Thoracic aorta (tissue), 2 donors: ENCODE results near the gene SP2. TPM values are rescaled to one million over a fixed set of nuclear protein-coding genes. Genes with fewer than 3 reads are reported as not detected.

ENCODE experiments used
- ATAC-seq: fragments of 150-250 bp; one replicate; pipeline ENCODE4 v1.8.0; 2017; ENCODE audit warnings: low read depth; ENCODE audit not compliant: insufficient number of reproducible peaks, low FRiP score
- DNase-seq: peaks from one replicate; pipeline ENCODE4 v3.0.0-alpha.2; 2020; ENCODE audit warnings: low spot score
- H3K27ac ChIP-seq, 2 donors: fragments of 200-600 bp; sonication (generic); 1 replicate in 1 of 2; 2 replicates in 1 of 2; pipeline ENCODE4 v1.5.1; 2016; ENCODE audit warnings: mild to moderate bottlenecking in 2 of 2, moderate library complexity in 2 of 2
- H3K27me3 ChIP-seq: fragments of 200-600 bp; sonication (generic); replicated peaks from 2 replicates; pipeline ENCODE4 v1.6.0; 2016; ENCODE audit warnings: mild to moderate bottlenecking; ENCODE audit not compliant: insufficient read depth
- H3K36me3 ChIP-seq: fragments of 200-600 bp; sonication (generic); one replicate; pipeline ENCODE4 v1.5.1; 2016
- H3K4me1 ChIP-seq, 2 donors: fragments of 200-600 bp; sonication (generic); 1 replicate in 1 of 2; 2 replicates in 1 of 2; pipeline versions ENCODE4 v1.5.1 to v1.6.0; 2016; ENCODE audit warnings: low read depth in 2 of 2, mild to moderate bottlenecking in 1 of 2; ENCODE audit not compliant: control insufficient read depth in 1 of 2
- H3K4me3 ChIP-seq: fragments of 200-600 bp; sonication (generic); 2 replicates; pipeline ENCODE4 v1.5.1; 2016; ENCODE audit warnings: mild to moderate bottlenecking
- H3K9me3 ChIP-seq: fragments of 200-600 bp; sonication (generic); 2 replicates; pipeline ENCODE4 v1.5.1; 2016
- CTCF ChIP-seq: fragments of 200-600 bp; sonication (generic); IDR thresholded peaks from one replicate; pipeline ENCODE4 v1.5.1; 2019; ENCODE audit warnings: antibody characterized with exemption
- total RNA-seq, 2 donors: library from RNA; depleted of rRNA; stranded (reverse); fragments of >200 nt; gene quantifications; one replicate each; pipeline versions ENCODE4 v1.1.0 to v1.2.3, GENCODE V29; 2016

The SP2 gene
- total RNA-seq, 2 donors from 2014 or later = 6.4 to 10.9 TPM

- H3K27ac ChIP-seq = no peak overlapping the region
- no peak for DNase-seq
- H3K4me3 ChIP-seq = no peak overlapping the region
- H3K9me3 ChIP-seq = no peaks in the 10 kb centered on the region
- peaks cover 0 to 1% of the 10 kb centered on the region in 2 donors for H3K4me1 ChIP-seq
- no peak for TF ChIP-seq CTCF
- no peak for ATAC-seq
- peaks cover 4% of the 10 kb centered on the region for H3K27me3 ChIP-seq
- H3K36me3 ChIP-seq = no peaks in the 10 kb centered on the region
Measured at GRCh38 chr17:47877368-47878034, 18.5 kb upstream of the SP2 start.

- no peak for ATAC-seq
- DNase-seq = no peak
Measured at GRCh38 chr17:47878203-47879027, 17.6 kb upstream of the SP2 start.

GRCh38 chr17:47879028-47879585 is 16.9 kb upstream of the SP2 start:
- peaks cover 0 to 5% of the 10 kb centered on the region in 2 donors for H3K4me1 ChIP-seq
- H3K27ac ChIP-seq = no peak overlapping the region
- H3K4me3 ChIP-seq = no peak overlapping the region
- no peak for DNase-seq
- no peaks in the 10 kb centered on the region for H3K36me3 ChIP-seq
- H3K9me3 ChIP-seq = no peaks in the 10 kb centered on the region
- H3K27me3 ChIP-seq = no peaks in the 10 kb centered on the region
- TF ChIP-seq CTCF = no peak
- no peak for ATAC-seq

More at GRCh38 chr17:47878203-47879027, 17.6 kb upstream of the SP2 start:
- Histone ChIP-seq H3K36me3 (no peaks in the 10 kb centered on the region), H3K27me3 (no peaks in the 10 kb centered on the region), H3K4me1 (peaks cover 0 to 5% of the 10 kb centered on the region in 2 donors), H3K4me3 (no peak overlapping the region), H3K27ac (no peak overlapping the region), H3K9me3 (no peaks in the 10 kb centered on the region)
- TF ChIP-seq CTCF = no peak

- no peaks in the 10 kb centered on the region for H3K36me3 ChIP-seq
- no peaks in the 10 kb centered on the region for H3K9me3 ChIP-seq
- no peak for ATAC-seq
- DNase-seq = no peak
- no peak overlapping the region for H3K4me3 ChIP-seq
- no peak overlapping the region for H3K27ac ChIP-seq
- no peak for TF ChIP-seq CTCF
- H3K4me1 ChIP-seq = peaks cover 0 to 5% of the 10 kb centered on the region in 2 donors
- H3K27me3 ChIP-seq = no peaks in the 10 kb centered on the region
Measured at GRCh38 chr17:47879776-47880454, 16.1 kb upstream of the SP2 start.

GRCh38 chr17:47882247-47882646 is 13.8 kb upstream of the SP2 start:
- Histone ChIP-seq H3K27me3 (no peaks in the 10 kb centered on the region), H3K27ac (no peak overlapping the region), H3K36me3 (no peaks in the 10 kb centered on the region), H3K9me3 (no peaks in the 10 kb centered on the region), H3K4me3 (peak overlapping the region; percentile 46), H3K4me1 (peaks cover 0 to 5% of the 10 kb centered on the region in 2 donors)
- DNase-seq (no peak), ATAC-seq (no peak)
- no peak for TF ChIP-seq CTCF
